ENCODE results near the gene NPR1.
A peak's percentile ranks its signal among the peaks of the same experiment; 100 is the strongest.

DNA sequence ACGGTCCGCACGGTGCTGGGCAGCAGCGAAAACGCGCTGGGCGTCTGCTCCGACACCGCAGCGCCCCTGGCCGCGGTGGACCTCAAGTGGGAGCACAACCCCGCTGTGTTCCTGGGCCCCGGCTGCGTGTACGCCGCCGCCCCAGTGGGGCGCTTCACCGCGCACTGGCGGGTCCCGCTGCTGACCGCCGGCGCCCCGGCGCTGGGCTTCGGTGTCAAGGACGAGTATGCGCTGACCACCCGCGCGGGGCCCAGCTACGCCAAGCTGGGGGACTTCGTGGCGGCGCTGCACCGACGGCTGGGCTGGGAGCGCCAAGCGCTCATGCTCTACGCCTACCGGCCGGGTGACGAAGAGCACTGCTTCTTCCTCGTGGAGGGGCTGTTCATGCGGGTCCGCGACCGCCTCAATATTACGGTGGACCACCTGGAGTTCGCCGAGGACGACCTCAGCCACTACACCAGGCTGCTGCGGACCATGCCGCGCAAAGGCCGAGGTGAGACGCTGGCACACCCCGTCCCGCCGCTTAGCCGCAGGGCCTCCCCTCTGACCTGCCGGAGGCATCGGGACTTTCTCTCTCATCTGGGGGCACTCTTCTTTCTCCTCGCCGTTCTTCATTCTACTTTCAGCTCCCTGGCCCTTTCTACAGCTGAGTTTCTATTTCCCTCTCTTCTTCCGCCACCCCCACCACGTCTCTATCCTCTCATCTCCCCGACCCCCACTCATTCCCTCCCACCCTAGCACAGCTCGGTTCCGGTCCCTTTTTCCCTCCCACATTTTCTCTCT lies 1.0 kb downstream of the NPR1 start:
- TF ChIP-seq, protein P1, sequence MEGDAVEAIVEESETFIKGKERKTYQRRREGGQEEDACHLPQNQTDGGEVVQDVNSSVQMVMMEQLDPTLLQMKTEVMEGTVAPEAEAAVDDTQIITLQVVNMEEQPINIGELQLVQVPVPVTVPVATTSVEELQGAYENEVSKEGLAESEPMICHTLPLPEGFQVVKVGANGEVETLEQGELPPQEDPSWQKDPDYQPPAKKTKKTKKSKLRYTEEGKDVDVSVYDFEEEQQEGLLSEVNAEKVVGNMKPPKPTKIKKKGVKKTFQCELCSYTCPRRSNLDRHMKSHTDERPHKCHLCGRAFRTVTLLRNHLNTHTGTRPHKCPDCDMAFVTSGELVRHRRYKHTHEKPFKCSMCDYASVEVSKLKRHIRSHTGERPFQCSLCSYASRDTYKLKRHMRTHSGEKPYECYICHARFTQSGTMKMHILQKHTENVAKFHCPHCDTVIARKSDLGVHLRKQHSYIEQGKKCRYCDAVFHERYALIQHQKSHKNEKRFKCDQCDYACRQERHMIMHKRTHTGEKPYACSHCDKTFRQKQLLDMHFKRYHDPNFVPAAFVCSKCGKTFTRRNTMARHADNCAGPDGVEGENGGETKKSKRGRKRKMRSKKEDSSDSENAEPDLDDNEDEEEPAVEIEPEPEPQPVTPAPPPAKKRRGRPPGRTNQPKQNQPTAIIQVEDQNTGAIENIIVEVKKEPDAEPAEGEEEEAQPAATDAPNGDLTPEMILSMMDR (IDR thresholded peaks at IDR 0.05) = peak in 1 of 3 donors; percentile 41
- TF ChIP-seq POLR2AphosphoS5 (IDR thresholded peaks at IDR 0.05) = no peak

Measured in breast epithelium (tissue), 3 donors.